Osteoblast (primary cell): ENCODE results near the gene CCDC186. TPM values are rescaled to one million over a fixed set of nuclear protein-coding genes. Genes with fewer than 3 reads are reported as not detected.

ENCODE experiments used
- DNase-seq: peaks from one replicate; pipeline ENCODE4 v3.0.0; 2011; ENCODE audit warnings: low spot score, mixed read lengths; ENCODE audit not compliant: insufficient read length; ENCODE audit errors: missing footprints
- H2AFZ ChIP-seq: 2 replicates; pipeline ENCODE4 v1.6.0; 2011; ENCODE audit warnings: mild to moderate bottlenecking, low read length
- H3K27ac ChIP-seq: 2 replicates; pipeline ENCODE4 v1.5.1; 2011; ENCODE audit warnings: mild to moderate bottlenecking, low read depth, low read length, moderate library complexity
- H3K27me3 ChIP-seq: 2 replicates; pipeline ENCODE4 v1.6.0; 2012; ENCODE audit warnings: mild to moderate bottlenecking, control low read depth, inconsistent platforms, low read length, moderate library complexity; ENCODE audit not compliant: insufficient read depth
- H3K36me3 ChIP-seq: 2 replicates; pipeline ENCODE4 v1.5.1; 2011; ENCODE audit warnings: mild to moderate bottlenecking, low read length, control low read depth, moderate library complexity; ENCODE audit not compliant: insufficient read depth
- H3K4me1 ChIP-seq: 2 replicates; pipeline ENCODE4 v1.5.1; 2011; ENCODE audit warnings: mild to moderate bottlenecking, low read length, control low read depth, moderate library complexity; ENCODE audit not compliant: insufficient read depth
- H3K4me2 ChIP-seq: 2 replicates; pipeline ENCODE4 v1.6.0; 2011; ENCODE audit warnings: mild to moderate bottlenecking, low read length; ENCODE audit not compliant: insufficient read depth
- H3K4me3 ChIP-seq: fragments of 200-600 bp; sonication (generic); 3 replicates; pipeline ENCODE4 v1.5.1; 2012; ENCODE audit warnings: mild to moderate bottlenecking, low read length, inconsistent platforms; ENCODE audit not compliant: insufficient read depth
- H3K79me2 ChIP-seq: 2 replicates; pipeline ENCODE4 v1.6.0; 2012; ENCODE audit warnings: mild to moderate bottlenecking, low read length, control low read depth, inconsistent platforms; ENCODE audit not compliant: insufficient read depth
- H3K9me3 ChIP-seq: 2 replicates; pipeline ENCODE4 v1.5.1; 2011; ENCODE audit warnings: low read depth, low read length, control low read depth
- H4K20me1 ChIP-seq: 2 replicates; pipeline ENCODE4 v1.6.0; 2012; ENCODE audit warnings: mild to moderate bottlenecking, low read length, control low read depth; ENCODE audit not compliant: insufficient read depth
- total RNA-seq: library from RNA; depleted of rRNA; stranded (reverse); fragments of >200 nt; gene quantifications from 2 replicates; pipeline ENCODE4 v1.2.3, GENCODE V29; 2012
- TF ChIP-seq, protein P1 (sequence below): IDR thresholded peaks from 2 replicates; pipeline ENCODE4 v1.5.1; 2011; ENCODE audit warnings: mild to moderate bottlenecking, low read depth, low read length, moderate library complexity; ENCODE audit errors: extremely low read depth

CCDC186 gene
- total RNA-seq, 1 donor: 17.0 TPM

DNA sequence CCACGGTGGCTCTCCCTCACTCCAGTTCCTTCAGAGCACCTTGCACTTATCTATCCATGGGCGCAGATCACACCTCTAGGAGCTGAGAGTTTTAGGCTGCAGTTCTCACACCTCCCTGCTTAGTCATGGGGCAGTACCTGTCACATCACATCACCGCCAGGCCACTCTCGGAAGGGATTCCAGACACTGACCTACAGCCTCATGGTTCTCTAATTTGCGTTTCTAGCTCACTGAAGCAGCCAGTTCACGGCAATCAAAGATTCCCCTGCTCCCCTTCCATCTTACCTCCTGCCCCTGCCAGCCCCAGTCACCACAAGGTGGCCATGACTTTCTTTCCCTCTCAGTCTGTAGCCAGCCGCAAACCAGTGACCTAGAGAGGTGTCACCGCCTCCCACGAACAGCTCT, 96.2 kb downstream of the CCDC186 start:
- TF ChIP-seq, protein P1, sequence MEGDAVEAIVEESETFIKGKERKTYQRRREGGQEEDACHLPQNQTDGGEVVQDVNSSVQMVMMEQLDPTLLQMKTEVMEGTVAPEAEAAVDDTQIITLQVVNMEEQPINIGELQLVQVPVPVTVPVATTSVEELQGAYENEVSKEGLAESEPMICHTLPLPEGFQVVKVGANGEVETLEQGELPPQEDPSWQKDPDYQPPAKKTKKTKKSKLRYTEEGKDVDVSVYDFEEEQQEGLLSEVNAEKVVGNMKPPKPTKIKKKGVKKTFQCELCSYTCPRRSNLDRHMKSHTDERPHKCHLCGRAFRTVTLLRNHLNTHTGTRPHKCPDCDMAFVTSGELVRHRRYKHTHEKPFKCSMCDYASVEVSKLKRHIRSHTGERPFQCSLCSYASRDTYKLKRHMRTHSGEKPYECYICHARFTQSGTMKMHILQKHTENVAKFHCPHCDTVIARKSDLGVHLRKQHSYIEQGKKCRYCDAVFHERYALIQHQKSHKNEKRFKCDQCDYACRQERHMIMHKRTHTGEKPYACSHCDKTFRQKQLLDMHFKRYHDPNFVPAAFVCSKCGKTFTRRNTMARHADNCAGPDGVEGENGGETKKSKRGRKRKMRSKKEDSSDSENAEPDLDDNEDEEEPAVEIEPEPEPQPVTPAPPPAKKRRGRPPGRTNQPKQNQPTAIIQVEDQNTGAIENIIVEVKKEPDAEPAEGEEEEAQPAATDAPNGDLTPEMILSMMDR: no peak
- DNase-seq: no peak
- H3K4me1 ChIP-seq: no peaks in the 10 kb centered on the region

DNA sequence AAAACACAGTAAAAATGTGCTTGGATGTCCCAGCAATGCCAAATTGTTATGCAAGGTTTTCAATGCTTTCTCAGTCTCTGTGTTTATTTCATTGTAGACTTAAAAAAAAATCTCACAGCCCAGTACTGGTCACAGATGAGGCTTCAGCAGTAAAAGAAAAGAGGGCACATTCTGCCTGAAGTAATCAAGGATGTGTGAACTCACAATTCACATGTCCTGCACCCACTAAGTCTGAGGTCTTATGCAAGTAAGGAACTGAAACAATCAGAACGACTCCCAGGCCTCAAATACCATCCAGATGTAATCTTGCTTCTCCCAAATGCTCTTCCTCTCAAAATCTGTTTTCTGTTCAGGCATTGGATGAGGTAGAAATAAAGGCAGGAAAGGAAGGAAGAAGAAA, 96.7 kb downstream of the CCDC186 start:
- Histone ChIP-seq H4K20me1 (no peaks in the 10 kb centered on the region), H3K27ac (no peak overlapping the region), H3K4me3 (no peak overlapping the region), H3K27me3 (no peaks in the 10 kb centered on the region), H3K4me2 (no peak overlapping the region), H3K79me2 (no peaks in the 10 kb centered on the region), H2AFZ (no peak overlapping the region), H3K4me1 (no peaks in the 10 kb centered on the region), H3K9me3 (no peaks in the 10 kb centered on the region), H3K36me3 (no peaks in the 10 kb centered on the region)
- DNase-seq: no peak
- TF ChIP-seq, protein P1: no peak

More for the DNA sequence above, 96.2 kb downstream of the CCDC186 start:
- H3K79me2 ChIP-seq: no peaks in the 10 kb centered on the region
- no peak overlapping the region for H3K4me2 ChIP-seq
- H3K4me3 ChIP-seq: no peak overlapping the region
- no peak overlapping the region for H2AFZ ChIP-seq
- H4K20me1 ChIP-seq: no peaks in the 10 kb centered on the region
- no peaks in the 10 kb centered on the region for H3K27me3 ChIP-seq
- H3K36me3 ChIP-seq: no peaks in the 10 kb centered on the region
- H3K27ac ChIP-seq: no peak overlapping the region
- H3K9me3 ChIP-seq: no peaks in the 10 kb centered on the region

- Histone ChIP-seq H3K4me1 (no peaks in the 10 kb centered on the region), H3K4me3 (no peak overlapping the region), H3K9me3 (no peaks in the 10 kb centered on the region), H3K79me2 (no peaks in the 10 kb centered on the region), H2AFZ (no peak overlapping the region), H4K20me1 (no peaks in the 10 kb centered on the region), H3K4me2 (no peak overlapping the region), H3K27me3 (no peaks in the 10 kb centered on the region), H3K36me3 (no peaks in the 10 kb centered on the region), H3K27ac (no peak overlapping the region)
- no peak for DNase-seq
- TF ChIP-seq, protein P1: no peak
These were observed 98.9 kb downstream of the CCDC186 start for GRCh38 chr10:114075093-114075492.

GRCh38 chr10:114073395-114074186, 100.4 kb downstream of the CCDC186 start:
- no peaks in the 10 kb centered on the region for H3K79me2 ChIP-seq
- H3K4me1 ChIP-seq: no peaks in the 10 kb centered on the region
- H3K9me3 ChIP-seq: no peaks in the 10 kb centered on the region
- H4K20me1 ChIP-seq: no peaks in the 10 kb centered on the region
- no peaks in the 10 kb centered on the region for H3K36me3 ChIP-seq
- no peak overlapping the region for H2AFZ ChIP-seq
- no peaks in the 10 kb centered on the region for H3K27me3 ChIP-seq
- H3K4me2 ChIP-seq: no peak overlapping the region
- H3K4me3 ChIP-seq: no peak overlapping the region
- H3K27ac ChIP-seq: no peak overlapping the region
- DNase-seq: peak; percentile 60
- TF ChIP-seq, protein P1: no peak
